ENCODE data around the gene CCDC197. TPM values are rescaled to one million over a fixed set of nuclear protein-coding genes. Genes with fewer than 3 reads are reported as not detected.

The CCDC197 gene
- total RNA-seq, 1 experiment from 2014 or later: not detected

DNA sequence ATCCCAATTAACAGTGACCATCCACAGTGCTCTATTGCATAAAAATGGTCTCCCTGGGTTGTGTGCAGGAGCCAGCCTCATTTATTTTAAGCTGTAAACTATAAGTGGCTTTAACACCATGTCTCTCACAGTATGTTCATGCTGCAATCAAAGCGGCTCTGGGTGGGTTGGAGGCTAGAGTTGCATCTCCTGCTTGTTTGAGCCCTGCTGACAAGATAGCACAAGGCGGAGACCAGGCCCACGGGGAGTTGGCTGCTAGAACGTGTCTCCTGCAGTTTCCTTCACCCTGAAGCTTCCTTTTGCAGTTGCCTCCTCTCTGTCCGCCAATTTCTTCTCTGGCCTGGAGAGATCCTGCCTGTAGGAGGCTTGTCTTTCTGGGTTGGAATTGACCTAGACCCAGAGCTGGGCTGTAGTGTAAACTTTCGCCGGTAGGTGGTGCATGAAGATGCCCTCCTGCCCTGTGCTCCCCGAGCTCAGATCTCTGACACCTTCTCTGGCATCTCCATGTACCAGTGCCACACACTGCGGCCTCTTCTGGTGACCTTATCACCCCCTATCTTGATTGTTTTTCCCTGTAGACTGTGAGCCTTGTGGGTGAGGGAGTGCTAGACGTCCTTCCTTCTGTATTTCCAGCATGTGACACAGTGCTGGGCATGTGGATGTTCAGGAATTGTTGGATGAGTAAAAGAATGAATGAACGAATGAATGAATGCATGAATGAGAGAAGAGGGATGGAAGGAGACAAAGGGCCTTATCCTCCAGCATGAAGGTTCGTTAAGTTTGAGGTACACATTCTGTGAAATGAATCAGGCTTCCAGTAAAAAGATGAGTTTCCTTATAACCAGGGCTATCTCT, 39.4 kb downstream of the CCDC197 start:
- Histone ChIP-seq H3K4me3 (no peak overlapping the region), H3K27me3 (ENCODE audit: insufficient read depth, low read depth) (no peaks in the 10 kb centered on the region), H3K9me3 (ENCODE audit: insufficient read depth, low read depth) (no peaks in the 10 kb centered on the region), H3F3A (ENCODE audit: insufficient read depth, low read depth) (no peaks in the 10 kb centered on the region), H3K36me3 (ENCODE audit: low read depth) (no peaks in the 10 kb centered on the region), H4K20me1 (ENCODE audit: insufficient read depth) (no peaks in the 10 kb centered on the region), H3K4me1 (replicated peaks; ENCODE audit: insufficient read depth) (no peaks in the 10 kb centered on the region), H2AFZ (no peak overlapping the region), H3K9me2 (ENCODE audit: insufficient read depth) (no peaks in the 10 kb centered on the region), H3K27ac (no peak overlapping the region), H3K4me2 (no peak overlapping the region), H3K79me2 (ENCODE audit: low read depth) (no peaks in the 10 kb centered on the region)
- ChIA-PET POLR2A (ENCODE audit: unreplicated experiment) (interaction anchor here (0.5 kb wide), 1 partner anchor 100 kb away, joined by 5 read pairs; no protein-coding TSS in a partner anchor), CTCF (interaction anchor here (1.1 kb wide), 1 partner anchor 100 kb away, joined by 10 read pairs; no protein-coding TSS in a partner anchor)
- DNase-seq: peak in 1 of 2 experiments; percentile 32
- BruUV-seq (replicated peaks): no TSS peak
- intact Hi-C loops (cut with micrococcal nuclease; ENCODE audit: unreplicated experiment): loop anchor here (2.0 kb wide), 1 partner anchor 100 kb away; no protein-coding TSS in a partner anchor
- peak; percentile 72 for TF ChIP-seq CTCF (conservative IDR thresholded peaks at IDR 0.05)
- TF ChIP-seq EZH2 (IDR thresholded peaks at IDR 0.05; ENCODE audit: low read depth): no peak

GRCh38 chr14:94037954-94038353, 40.9 kb downstream of the CCDC197 start:
- Histone ChIP-seq H3K36me3 (ENCODE audit: low read depth) (no peaks in the 10 kb centered on the region), H3K9me2 (ENCODE audit: insufficient read depth) (no peaks in the 10 kb centered on the region), H3K9me3 (ENCODE audit: insufficient read depth, low read depth) (no peaks in the 10 kb centered on the region), H4K20me1 (ENCODE audit: insufficient read depth) (no peaks in the 10 kb centered on the region), H3K79me2 (ENCODE audit: low read depth) (no peaks in the 10 kb centered on the region), H3K27ac (no peak overlapping the region), H3K27me3 (ENCODE audit: insufficient read depth, low read depth) (no peaks in the 10 kb centered on the region), H3K4me3 (no peak overlapping the region), H2AFZ (no peak overlapping the region), H3K4me1 (replicated peaks; ENCODE audit: insufficient read depth) (no peaks in the 10 kb centered on the region), H3F3A (ENCODE audit: insufficient read depth, low read depth) (no peaks in the 10 kb centered on the region), H3K4me2 (no peak overlapping the region)
- POLR2A ChIA-PET (ENCODE audit: unreplicated experiment): no interaction called here
- DNase-seq: no peak
- CTCF ChIA-PET: no interaction called here
- TF ChIP-seq CTCF (conservative IDR thresholded peaks at IDR 0.05) (no peak), EZH2 (IDR thresholded peaks at IDR 0.05; ENCODE audit: low read depth) (no peak)
- intact Hi-C loops (cut with micrococcal nuclease; ENCODE audit: unreplicated experiment): loop anchor here (2.0 kb wide), 1 partner anchor 99 kb away; no protein-coding TSS in a partner anchor
- no TSS peak for BruUV-seq (replicated peaks)

- Histone ChIP-seq H3K36me3 (ENCODE audit: low read depth) (no peaks in the 10 kb centered on the region), H3K9me3 (ENCODE audit: insufficient read depth, low read depth) (no peaks in the 10 kb centered on the region), H3K27me3 (ENCODE audit: insufficient read depth, low read depth) (no peaks in the 10 kb centered on the region), H3K9me2 (ENCODE audit: insufficient read depth) (no peaks in the 10 kb centered on the region), H3K4me2 (no peak overlapping the region), H3K27ac (no peak overlapping the region), H3K4me1 (replicated peaks; ENCODE audit: insufficient read depth) (no peaks in the 10 kb centered on the region), H2AFZ (no peak overlapping the region), H4K20me1 (ENCODE audit: insufficient read depth) (no peaks in the 10 kb centered on the region), H3K79me2 (ENCODE audit: low read depth) (no peaks in the 10 kb centered on the region), H3F3A (ENCODE audit: insufficient read depth, low read depth) (no peaks in the 10 kb centered on the region), H3K4me3 (no peak overlapping the region)
- ChIA-PET POLR2A (ENCODE audit: unreplicated experiment) (no interaction called here), CTCF (no interaction called here)
- no peak for DNase-seq
- TF ChIP-seq EZH2 (IDR thresholded peaks at IDR 0.05; ENCODE audit: low read depth) (no peak), CTCF (conservative IDR thresholded peaks at IDR 0.05) (no peak)
- intact Hi-C loops (cut with micrococcal nuclease; ENCODE audit: unreplicated experiment): no loop called here
- no TSS peak for BruUV-seq (replicated peaks)
Measured at GRCh38 chr14:94038510-94038909, 41.4 kb downstream of the CCDC197 start.
